Measurements from ENCODE around the gene TPT1.

Gene TPT1

GRCh38 chr13:45361596-45362206, 20.7 kb upstream of the TPT1 start (continued):
- TF ChIP-seq ZNF175 (tag by site-specific recombination; IDR thresholded peaks at IDR 0.05) = no peak
- TF ChIP-seq, protein P1, sequence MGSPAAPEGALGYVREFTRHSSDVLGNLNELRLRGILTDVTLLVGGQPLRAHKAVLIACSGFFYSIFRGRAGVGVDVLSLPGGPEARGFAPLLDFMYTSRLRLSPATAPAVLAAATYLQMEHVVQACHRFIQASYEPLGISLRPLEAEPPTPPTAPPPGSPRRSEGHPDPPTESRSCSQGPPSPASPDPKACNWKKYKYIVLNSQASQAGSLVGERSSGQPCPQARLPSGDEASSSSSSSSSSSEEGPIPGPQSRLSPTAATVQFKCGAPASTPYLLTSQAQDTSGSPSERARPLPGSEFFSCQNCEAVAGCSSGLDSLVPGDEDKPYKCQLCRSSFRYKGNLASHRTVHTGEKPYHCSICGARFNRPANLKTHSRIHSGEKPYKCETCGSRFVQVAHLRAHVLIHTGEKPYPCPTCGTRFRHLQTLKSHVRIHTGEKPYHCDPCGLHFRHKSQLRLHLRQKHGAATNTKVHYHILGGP (tag by site-specific recombination; IDR thresholded peaks at IDR 0.05) = no peak
- peak; percentile 62; the same call in 1 of the 2 replicates for TF ChIP-seq INSM2 (tag by site-specific recombination; IDR thresholded peaks at IDR 0.05)
- no peak for TF ChIP-seq SCRT2 (tag by site-specific recombination; IDR thresholded peaks at IDR 0.05)
- TF ChIP-seq ZNF223 (tag by site-specific recombination; IDR thresholded peaks at IDR 0.05) = no peak
- no peak for TF ChIP-seq GLI2 (tag by site-specific recombination; IDR thresholded peaks at IDR 0.05; ENCODE audit: borderline replicate concordance, low read depth)
- no peak for TF ChIP-seq ZBTB44 (tag by site-specific recombination; IDR thresholded peaks at IDR 0.05)
- no peak for TF ChIP-seq ZNF585B (tag by site-specific recombination; IDR thresholded peaks at IDR 0.05)
- TF ChIP-seq ZNF501 (tag by site-specific recombination; IDR thresholded peaks at IDR 0.05) = no peak
- no peak for TF ChIP-seq ZNF350 (tag by site-specific recombination; IDR thresholded peaks at IDR 0.05)
- no peak for TF ChIP-seq YY1 (tag by site-specific recombination; IDR thresholded peaks at IDR 0.05)
- TF ChIP-seq KLF7 (tag by site-specific recombination; IDR thresholded peaks at IDR 0.05; ENCODE audit: borderline replicate concordance) = peak; percentile 58; the same call in 1 of the 2 replicates
- TF ChIP-seq ZBTB48 (tag by site-specific recombination; IDR thresholded peaks at IDR 0.05) = no peak
- TF ChIP-seq, protein P2, sequence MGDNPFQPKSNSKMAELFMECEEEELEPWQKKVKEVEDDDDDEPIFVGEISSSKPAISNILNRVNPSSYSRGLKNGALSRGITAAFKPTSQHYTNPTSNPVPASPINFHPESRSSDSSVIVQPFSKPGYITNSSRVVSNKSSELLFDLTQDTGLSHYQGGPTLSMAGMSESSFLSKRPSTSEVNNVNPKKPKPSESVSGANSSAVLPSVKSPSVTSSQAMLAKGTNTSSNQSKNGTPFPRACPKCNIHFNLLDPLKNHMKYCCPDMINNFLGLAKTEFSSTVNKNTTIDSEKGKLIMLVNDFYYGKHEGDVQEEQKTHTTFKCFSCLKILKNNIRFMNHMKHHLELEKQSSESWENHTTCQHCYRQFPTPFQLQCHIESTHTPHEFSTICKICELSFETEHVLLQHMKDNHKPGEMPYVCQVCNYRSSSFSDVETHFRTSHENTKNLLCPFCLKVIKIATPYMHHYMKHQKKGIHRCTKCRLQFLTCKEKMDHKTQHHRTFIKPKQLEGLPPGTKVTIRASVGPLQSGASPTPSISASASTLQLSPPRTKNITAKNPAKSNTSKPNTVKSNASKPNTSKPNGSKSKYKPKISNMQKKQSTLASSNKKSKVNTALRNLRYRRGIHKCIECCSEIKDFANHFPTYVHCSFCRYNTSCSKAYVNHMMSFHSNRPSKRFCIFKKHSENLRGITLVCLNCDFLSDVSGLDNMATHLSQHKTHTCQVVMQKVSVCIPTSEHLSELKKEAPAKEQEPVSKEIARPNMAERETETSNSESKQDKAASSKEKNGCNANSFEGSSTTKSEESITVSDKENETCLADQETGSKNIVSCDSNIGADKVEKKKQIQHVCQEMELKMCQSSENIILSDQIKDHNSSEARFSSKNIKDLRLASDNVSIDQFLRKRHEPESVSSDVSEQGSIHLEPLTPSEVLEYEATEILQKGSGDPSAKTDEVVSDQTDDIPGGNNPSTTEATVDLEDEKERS (tag by site-specific recombination; IDR thresholded peaks at IDR 0.05) = no peak
- peak; percentile 80 for TF ChIP-seq KLF9 (tag by site-specific recombination; IDR thresholded peaks at IDR 0.05; ENCODE audit: low read depth)
- TF ChIP-seq ZNF48 (tag by site-specific recombination; IDR thresholded peaks at IDR 0.05) = no peak
- TF ChIP-seq ZNF211 (tag by site-specific recombination; IDR thresholded peaks at IDR 0.05; ENCODE audit: low read depth) = no peak
- no peak for TF ChIP-seq ZNF529 (tag by site-specific recombination; IDR thresholded peaks at IDR 0.05; ENCODE audit: insufficient replicate concordance)
- TF ChIP-seq MZF1 (tag by site-specific recombination; IDR thresholded peaks at IDR 0.05; ENCODE audit: borderline replicate concordance) = no peak
- peak; percentile 83 for TF ChIP-seq KLF10 (tag by site-specific recombination; IDR thresholded peaks at IDR 0.05)
- TF ChIP-seq SP3 (tag by site-specific recombination; IDR thresholded peaks at IDR 0.05) = no peak
- TF ChIP-seq SALL2 (tag by site-specific recombination; IDR thresholded peaks at IDR 0.05; ENCODE audit: borderline replicate concordance) = no peak
- TF ChIP-seq ZFP69B (tag by site-specific recombination; IDR thresholded peaks at IDR 0.05) = 0 out of 2 replicates have a peak, but pooled peaks have one; percentile 31
- TF ChIP-seq ZNF274 (IDR thresholded peaks at IDR 0.05; ENCODE audit: low read length) = no peak
- no peak for TF ChIP-seq ZNF274 (tag by site-specific recombination; IDR thresholded peaks at IDR 0.05; ENCODE audit: borderline replicate concordance)
- TF ChIP-seq, protein P3, sequence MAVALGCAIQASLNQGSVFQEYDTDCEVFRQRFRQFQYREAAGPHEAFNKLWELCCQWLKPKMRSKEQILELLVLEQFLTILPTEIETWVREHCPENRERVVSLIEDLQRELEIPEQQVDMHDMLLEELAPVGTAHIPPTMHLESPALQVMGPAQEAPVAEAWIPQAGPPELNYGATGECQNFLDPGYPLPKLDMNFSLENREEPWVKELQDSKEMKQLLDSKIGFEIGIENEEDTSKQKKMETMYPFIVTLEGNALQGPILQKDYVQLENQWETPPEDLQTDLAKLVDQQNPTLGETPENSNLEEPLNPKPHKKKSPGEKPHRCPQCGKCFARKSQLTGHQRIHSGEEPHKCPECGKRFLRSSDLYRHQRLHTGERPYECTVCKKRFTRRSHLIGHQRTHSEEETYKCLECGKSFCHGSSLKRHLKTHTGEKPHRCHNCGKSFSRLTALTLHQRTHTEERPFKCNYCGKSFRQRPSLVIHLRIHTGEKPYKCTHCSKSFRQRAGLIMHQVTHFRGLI (tag by site-specific recombination; IDR thresholded peaks at IDR 0.05) = no peak
- no peak for TF ChIP-seq REPIN1 (tag by site-specific recombination; IDR thresholded peaks at IDR 0.05; ENCODE audit: low read depth)
- no peak for TF ChIP-seq ZNF23 (tag by site-specific recombination; IDR thresholded peaks at IDR 0.05; ENCODE audit: borderline replicate concordance)
- TF ChIP-seq ZXDB (tag by site-specific recombination; IDR thresholded peaks at IDR 0.05) = no peak
- TF ChIP-seq ZNF394 (tag by site-specific recombination; IDR thresholded peaks at IDR 0.05; ENCODE audit: borderline replicate concordance) = peak; percentile 34; the same call in 1 of the 2 replicates
- no peak for TF ChIP-seq ZNF510 (tag by site-specific recombination; IDR thresholded peaks at IDR 0.05; ENCODE audit: insufficient replicate concordance)
- no peak for TF ChIP-seq ZNF221 (tag by site-specific recombination; IDR thresholded peaks at IDR 0.05; ENCODE audit: borderline replicate concordance)
